Globus pallidus (tissue), 1 donor: Measurements from ENCODE around the gene NFIA.
"Not testable (repeated sequence)": the region's sequence is repeated elsewhere in the genome, so short reads cannot be mapped to it uniquely, and the experiment has no call there.

Source experiments
- DNase-seq: peaks from one replicate; pipeline ENCODE4 v3.0.0-alpha.2; 2015; ENCODE audit warnings: low spot score

Gene NFIA

GRCh38 chr1:61102041-61102440 is 19.7 kb downstream of the NFIA start:
- DNase-seq = no peak

- DNase-seq = no peak
These were observed 20.3 kb downstream of the NFIA start for GRCh38 chr1:61102621-61103020.

GRCh38 chr1:61104220-61104671 is 21.9 kb downstream of the NFIA start:
- no peak for DNase-seq

- DNase-seq = no peak
These were observed 25.3 kb downstream of the NFIA start for GRCh38 chr1:61107638-61108037.

- DNase-seq = no peak
These were observed 26.8 kb downstream of the NFIA start for GRCh38 chr1:61109158-61109557.

- DNase-seq = no peak
These were observed 27.5 kb downstream of the NFIA start for GRCh38 chr1:61109910-61110309.

GRCh38 chr1:61110554-61110953 is 28.2 kb downstream of the NFIA start:
- DNase-seq = no peak

- DNase-seq = no peak
These were observed 29.0 kb downstream of the NFIA start for GRCh38 chr1:61111084-61112004.

GRCh38 chr1:61114178-61114870 is 32.0 kb downstream of the NFIA start:
- no peak for DNase-seq

GRCh38 chr1:61115436-61115835 is 33.1 kb downstream of the NFIA start:
- DNase-seq = no peak

GRCh38 chr1:61116421-61116820 is 34.1 kb downstream of the NFIA start:
- no peak for DNase-seq

GRCh38 chr1:61117283-61117682 is 34.9 kb downstream of the NFIA start:
- no peak for DNase-seq

- DNase-seq = no peak
These were observed 36.7 kb downstream of the NFIA start for GRCh38 chr1:61119085-61119484.

- DNase-seq = peak; percentile 70
These were observed 38.0 kb downstream of the NFIA start for GRCh38 chr1:61120246-61120840.

- peak; percentile 77 for DNase-seq
These were observed 38.6 kb downstream of the NFIA start for GRCh38 chr1:61120998-61121397.

- no peak for DNase-seq
These were observed 39.3 kb downstream of the NFIA start for GRCh38 chr1:61121631-61122030.

GRCh38 chr1:61122389-61122788 is 40.0 kb downstream of the NFIA start:
- no peak for DNase-seq

GRCh38 chr1:61123326-61123725 is 41.0 kb downstream of the NFIA start:
- DNase-seq = peak; percentile 75

GRCh38 chr1:61124078-61124477 is 41.7 kb downstream of the NFIA start:
- DNase-seq = peak; percentile 64

GRCh38 chr1:61124696-61125095 is 42.3 kb downstream of the NFIA start:
- peak; percentile 64 for DNase-seq

GRCh38 chr1:61125263-61125662 is 42.9 kb downstream of the NFIA start:
- DNase-seq = peak; percentile 69

GRCh38 chr1:61125895-61126294 is 43.5 kb downstream of the NFIA start:
- no peak for DNase-seq

- not testable (repeated sequence) for DNase-seq
These were observed 44.5 kb downstream of the NFIA start for GRCh38 chr1:61126843-61127242.
